B cell (primary cell): ENCODE data around the gene BTLA. TPM values are rescaled to one million over a fixed set of nuclear protein-coding genes. Genes with fewer than 3 reads are reported as not detected.
A peak's percentile ranks its signal among the peaks of the same experiment; 100 is the strongest.

ENCODE experiments used
- ATAC-seq: fragments of 200-7000 bp; cut with Tn5 transposase; one replicate; pipeline ENCODE4 v1.10.0; 2021; ENCODE audit warnings: low read depth, mild to moderate bottlenecking, moderate number of reproducible peaks, moderate library complexity
- CTCF ChIA-PET: fragments of 350-600 bp; sonication (Branson Sonifier 250); formaldehyde crosslinking; loops from one replicate; lab custom pipeline; 2021; ENCODE audit warnings: antibody characterized with exemption, inconsistent platforms; lab: Charles Lee
- POLR2A ChIA-PET: fragments of 350-600 bp; sonication (Branson Sonifier 250); formaldehyde crosslinking; loops from one replicate; lab custom pipeline; 2021; ENCODE audit warnings: antibody characterized with exemption; lab: Charles Lee
- DNase-seq: peaks from one replicate; pipeline ENCODE4 v3.0.0; 2013
- H2AFZ ChIP-seq: 2 replicates; pipeline ENCODE4 v1.6.1; 2012; ENCODE audit warnings: mild to moderate bottlenecking, low read depth, low read length; ENCODE audit not compliant: insufficient read depth, poor library complexity, severe bottlenecking
- H3K27ac ChIP-seq, 2 donors: 1 replicate in 1 of 2; 2 replicates in 1 of 2; pipeline ENCODE4 v1.5.1; 2012 to 2013; ENCODE audit warnings: low read length in 2 of 2, mild to moderate bottlenecking in 2 of 2, moderate library complexity in 1 of 2
- H3K27me3 ChIP-seq, 4 experiments: fragments of 200-600 bp in 1 of 4; sonication (generic) in 1 of 4; replicated peaks in 1 of 4; 1 replicate in 2 of 4; 2 replicates in 2 of 4; pipeline versions ENCODE4 v1.6.1 to v1.7.0; 2013 to 2016; ENCODE audit warnings: low read length in 3 of 4, mild to moderate bottlenecking in 2 of 4, mixed read lengths in 1 of 4, moderate library complexity in 1 of 4; ENCODE audit not compliant: insufficient read depth in 4 of 4, control insufficient read depth in 3 of 4; ENCODE audit errors: control extremely low read depth in 1 of 4
- H3K36me3 ChIP-seq, 2 experiments: replicated peaks in 1 of 2; 1 replicate in 1 of 2; 2 replicates in 1 of 2; pipeline versions ENCODE4 v1.6.1 to v1.7.1; 2013; ENCODE audit warnings: low read length in 1 of 2; ENCODE audit not compliant: insufficient read depth in 2 of 2, control insufficient read depth in 1 of 2; ENCODE audit errors: control extremely low read depth in 1 of 2, extremely low read depth in 1 of 2
- H3K4me1 ChIP-seq, 2 donors: fragments of 200-600 bp in 1 of 2; sonication (generic) in 1 of 2; 1 replicate in 1 of 2; 2 replicates in 1 of 2; pipeline versions ENCODE4 v1.5.1 to v1.6.1; 2013 to 2017; ENCODE audit warnings: low read length in 2 of 2; ENCODE audit not compliant: control insufficient read depth in 2 of 2, insufficient read depth in 2 of 2
- H3K4me2 ChIP-seq: replicated peaks from 2 replicates; pipeline ENCODE3; 2012; ENCODE audit warnings: mild to moderate bottlenecking, low read depth, low read length; ENCODE audit not compliant: poor library complexity, severe bottlenecking
- H3K4me3 ChIP-seq, 5 experiments: fragments of 200-600 bp in 1 of 5; sonication (generic) in 1 of 5; 1 replicate in 3 of 5; 2 replicates in 2 of 5; pipeline versions ENCODE4 v1.5.1 to v1.7.0; 2011 to 2016; ENCODE audit warnings: low read length in 4 of 5, mild to moderate bottlenecking in 4 of 5, low read depth in 2 of 5, control low read depth in 1 of 5, moderate library complexity in 1 of 5; ENCODE audit not compliant: insufficient read depth in 1 of 5; ENCODE audit errors: control extremely low read depth in 1 of 5, extremely low read depth in 1 of 5
- H3K79me2 ChIP-seq: fragments of 200-600 bp; sonication (generic); one replicate; pipeline ENCODE4 v1.6.0; 2016; ENCODE audit warnings: low read length; ENCODE audit not compliant: control insufficient read depth, insufficient read depth
- H3K9ac ChIP-seq: fragments of 200-600 bp; sonication (generic); 2 replicates; pipeline ENCODE4 v1.6.1; 2017; ENCODE audit warnings: mild to moderate bottlenecking, low read length, moderate library complexity
- H3K9me3 ChIP-seq, 3 donors: one replicate each; pipeline versions ENCODE4 v1.6.1 to v1.7.1; 2013; ENCODE audit warnings: low read length in 2 of 3; ENCODE audit not compliant: control insufficient read depth in 2 of 3, insufficient read depth in 1 of 3; ENCODE audit errors: control extremely low read depth in 1 of 3
- H4K20me1 ChIP-seq: 2 replicates; pipeline ENCODE4 v1.6.0; 2012; ENCODE audit warnings: mild to moderate bottlenecking, low read length; ENCODE audit not compliant: insufficient read depth, control insufficient read depth, poor library complexity, severe bottlenecking
- H3K27ac Mint-ChIP-seq: one replicate; pipeline ENCODE4 v1.8.0; 2021; ENCODE audit warnings: mixed read lengths
- H3K27me3 Mint-ChIP-seq: one replicate; pipeline ENCODE4 v1.8.0; 2021; ENCODE audit warnings: mixed read lengths
- H3K4me1 Mint-ChIP-seq: one replicate; pipeline ENCODE4 v1.8.0; 2021; ENCODE audit warnings: mixed read lengths
- H3K4me3 Mint-ChIP-seq: one replicate; pipeline ENCODE4 v1.8.0; 2021; ENCODE audit warnings: mixed read lengths
- H3K9me3 Mint-ChIP-seq: one replicate; pipeline ENCODE4 v1.8.0; 2022; ENCODE audit warnings: mixed read lengths; ENCODE audit not compliant: insufficient read depth
- EZH2 ChIP-seq: IDR thresholded peaks from 2 replicates; pipeline ENCODE4 v1.6.1; 2012; ENCODE audit warnings: borderline replicate concordance, low read depth, mild to moderate bottlenecking, moderate library complexity, low read length; ENCODE audit not compliant: insufficient read depth, poor library complexity, severe bottlenecking
- WGBS: methylation state at CpG from one replicate; pipeline ENCODE4 v1.1.5; 2013; ENCODE audit warnings: missing lambda C conversion rate; ENCODE audit not compliant: insufficient coverage; 5-methylcytosine and 5-hydroxymethylcytosine counted together
- intact Hi-C: fragments of 100-400 bp; cut with micrococcal nuclease; formaldehyde crosslinking; loops from one replicate; pipeline ENCODE4 v1.10.0; 2022
- polyA plus RNA-seq: library from polyadenylated mRNA; depleted of rRNA; stranded (reverse); fragments of >200 nt; gene quantifications from 2 replicates; pipeline ENCODE4 v1.2.3, GENCODE V29; 2012
- total RNA-seq, 2 donors: library from RNA; stranded (reverse); fragments of 120-200 nt in 1 of 2; gene quantifications; 1 replicate in 1 of 2; 2 replicates in 1 of 2; pipeline versions ENCODE4 v1.2.3 to v1.2.4, GENCODE V29; 2013 to 2022
- TF ChIP-seq, protein P1 (sequence below): fragments of 200-600 bp; IDR thresholded peaks from one replicate; pipeline ENCODE4 v1.8.0; 2022; ENCODE audit warnings: antibody characterized with exemption, mild to moderate bottlenecking

BTLA gene
- total and polyA plus RNA-seq, 2 donors (not counting 1 experiment from before 2014, with no cell fraction given), result 75.7 to 101 TPM

DNA sequence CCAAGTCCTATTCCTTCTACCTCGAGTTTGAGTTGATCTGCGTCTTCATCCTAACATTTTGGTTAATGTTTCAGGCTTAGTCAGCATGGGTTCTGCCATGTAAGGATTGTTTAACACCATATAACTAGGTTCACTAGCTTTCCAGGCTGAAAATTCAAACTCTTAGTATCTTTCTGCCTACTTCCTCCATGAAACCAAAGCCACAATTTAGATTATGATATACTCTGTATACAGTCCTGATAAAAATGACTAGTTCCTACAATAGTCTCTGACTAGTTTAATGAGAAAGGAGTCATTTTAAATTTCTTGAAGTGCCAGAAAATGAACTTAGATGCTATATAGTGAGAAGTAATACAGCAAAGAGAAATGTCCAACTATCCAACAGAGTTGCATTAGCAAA lies 6.6 kb upstream of the BTLA start:
- H3K9me3 ChIP-seq, result no peaks in the 10 kb centered on the region
- no peak overlapping the region for H2AFZ ChIP-seq
- no peak for TF ChIP-seq EZH2
- TF ChIP-seq, protein P1, sequence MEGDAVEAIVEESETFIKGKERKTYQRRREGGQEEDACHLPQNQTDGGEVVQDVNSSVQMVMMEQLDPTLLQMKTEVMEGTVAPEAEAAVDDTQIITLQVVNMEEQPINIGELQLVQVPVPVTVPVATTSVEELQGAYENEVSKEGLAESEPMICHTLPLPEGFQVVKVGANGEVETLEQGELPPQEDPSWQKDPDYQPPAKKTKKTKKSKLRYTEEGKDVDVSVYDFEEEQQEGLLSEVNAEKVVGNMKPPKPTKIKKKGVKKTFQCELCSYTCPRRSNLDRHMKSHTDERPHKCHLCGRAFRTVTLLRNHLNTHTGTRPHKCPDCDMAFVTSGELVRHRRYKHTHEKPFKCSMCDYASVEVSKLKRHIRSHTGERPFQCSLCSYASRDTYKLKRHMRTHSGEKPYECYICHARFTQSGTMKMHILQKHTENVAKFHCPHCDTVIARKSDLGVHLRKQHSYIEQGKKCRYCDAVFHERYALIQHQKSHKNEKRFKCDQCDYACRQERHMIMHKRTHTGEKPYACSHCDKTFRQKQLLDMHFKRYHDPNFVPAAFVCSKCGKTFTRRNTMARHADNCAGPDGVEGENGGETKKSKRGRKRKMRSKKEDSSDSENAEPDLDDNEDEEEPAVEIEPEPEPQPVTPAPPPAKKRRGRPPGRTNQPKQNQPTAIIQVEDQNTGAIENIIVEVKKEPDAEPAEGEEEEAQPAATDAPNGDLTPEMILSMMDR, result no peak
- H3K4me3 ChIP-seq, result no peak overlapping the region
- no peaks in the 10 kb centered on the region for H3K27me3 ChIP-seq
- no CpG with 5 or more reads among the region's 2 CpGs for WGBS
- peak overlapping the region; percentile 62 for H3K4me2 ChIP-seq
- H3K27ac ChIP-seq, result peak overlapping the region; percentile 61 to 81
- H3K79me2 ChIP-seq, result peaks cover 53% of the 10 kb centered on the region
- Mint-ChIP-seq H3K4me1 (peaks cover 87% of the 10 kb centered on the region), H3K27me3 (no peaks in the 10 kb centered on the region), H3K27ac (peak overlapping the region; percentile 82), H3K9me3 (no peaks in the 10 kb centered on the region), H3K4me3 (peak overlapping the region; percentile 24)
- ChIA-PET POLR2A (no interaction called here), CTCF (interaction anchor here (1.1 kb wide), 1 partner anchor 213 kb away, joined by 3 read pairs; no protein-coding TSS in a partner anchor)
- intact Hi-C loops, result no loop called here
- DNase-seq (no peak), ATAC-seq (no peak)
- H4K20me1 ChIP-seq, result no peaks in the 10 kb centered on the region
- H3K4me1 ChIP-seq, result peaks cover 73 to 94% of the 10 kb centered on the region in 2 donors
- H3K36me3 ChIP-seq, result no peaks in the 10 kb centered on the region
- H3K9ac ChIP-seq, result no peak overlapping the region

DNA sequence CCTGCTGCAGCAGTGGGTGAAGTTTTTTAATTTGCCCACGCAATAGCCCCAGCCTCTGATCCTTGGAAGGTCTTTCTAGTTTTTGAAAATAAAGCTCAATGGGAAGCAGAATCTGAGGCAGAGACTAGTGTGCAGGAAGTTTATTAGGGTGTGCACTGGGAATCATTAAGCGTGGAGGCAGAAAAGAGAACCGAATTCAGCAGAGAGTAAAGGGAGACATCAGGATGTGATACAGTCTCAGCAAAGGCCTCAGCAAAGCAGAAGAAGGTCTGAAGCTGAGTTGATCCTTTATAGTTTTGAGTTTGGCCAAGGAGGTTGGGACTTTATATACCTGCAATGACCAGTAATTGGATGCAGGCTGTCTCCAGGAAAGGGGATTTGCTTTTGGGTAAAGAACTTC lies 4.9 kb upstream of the BTLA start:
- Histone ChIP-seq H3K79me2 (peaks cover 49% of the 10 kb centered on the region), H3K4me1 (peaks cover 86 to 93% of the 10 kb centered on the region in 2 donors), H3K27ac (peak overlapping the region; percentile 61 to 81), H3K4me2 (peak overlapping the region; percentile 62), H3K36me3 (no peaks in the 10 kb centered on the region), H3K9ac (peak overlapping the region; percentile 24), H4K20me1 (no peaks in the 10 kb centered on the region), H3K27me3 (no peaks in the 10 kb centered on the region), H3K9me3 (no peaks in the 10 kb centered on the region), H2AFZ (no peak overlapping the region), H3K4me3 (peak overlapping the region in 4 of 5 experiments; percentile 7 to 37 (median 28))
- peak; percentile 44 for ATAC-seq
- no peaks in the 10 kb centered on the region for H3K9me3 Mint-ChIP-seq
- intact Hi-C loops, result loop anchor here (1.0 kb wide), 1 partner anchor 15 kb away; no protein-coding TSS in a partner anchor
- 23% methylated on average over 3 of the region's 3 CpGs for WGBS
- TF ChIP-seq, protein P1, result no peak
- TF ChIP-seq EZH2, result no peak
- ChIA-PET CTCF (interaction anchor here (1.0 to 2.7 kb wide), 5 partner anchors 9 to 367 kb away, joined by 3 to 14 read pairs (median 5); no protein-coding TSS in a partner anchor), POLR2A (interaction anchor here (1.2 kb wide), 2 partner anchors 12 to 171 kb away, joined by 3 to 6 read pairs; partner anchors contain the start of gene CD200)
- DNase-seq, result peak; percentile 70
- peak overlapping the region; percentile 85 for H3K27ac Mint-ChIP-seq
- peak overlapping the region; percentile 46 for H3K4me3 Mint-ChIP-seq
- H3K27me3 Mint-ChIP-seq, result no peaks in the 10 kb centered on the region
- peaks cover 87% of the 10 kb centered on the region for H3K4me1 Mint-ChIP-seq
